ENCODE measurements around the gene TMEM107.

- no peak for TF ChIP-seq POLR2A (IDR thresholded peaks at IDR 0.05; ENCODE audit: low read depth, low read length)
- TF ChIP-seq SPI1 (IDR thresholded peaks at IDR 0.05; ENCODE audit: low read depth, low read length): no peak
- no peak for TF ChIP-seq POLR2AphosphoS5 (IDR thresholded peaks at IDR 0.05; ENCODE audit: low read depth, low read length)
- TF ChIP-seq TAF1 (IDR thresholded peaks at IDR 0.05; ENCODE audit: low read depth, low read length): no peak
Observed at GRCh38 chr17:8186446-8186786, 10.2 kb upstream of the TMEM107 start.
